HepG2 (cell line): ENCODE measurements around the gene CYP21A2. TPM values are rescaled to one million over a fixed set of nuclear protein-coding genes. Genes with fewer than 3 reads are reported as not detected.

Experiments
- ATAC-seq: fragments of 200-7000 bp; cut with Tn5 transposase; 3 replicates; pipeline ENCODE4 v1.9.1; 2020; ENCODE audit warnings: mild to moderate bottlenecking, moderate library complexity
- BruUV-seq: library from RNA; stranded (reverse); fragments of 400-500 nt; replicated peaks from 2 replicates; lab custom pipeline; 2021; lab: Mats Ljungman, UMichigan
- CTCF ChIA-PET: fragments of 300-600 bp; formaldehyde crosslinking; extraction: SDS; loops from one replicate; lab custom pipeline; 2021; ENCODE audit warnings: low total read pairs, inconsistent platforms, low intra/inter-chr PET ratio; lab: Yijun Ruan, JAX
- POLR2A ChIA-PET: fragments of 350-600 bp; sonication (Branson Sonifier 250); formaldehyde crosslinking; loops from one replicate; lab custom pipeline; 2020; ENCODE audit warnings: antibody characterized with exemption, inconsistent platforms; lab: Yijun Ruan, JAX
- DNase-seq: peaks from one replicate; pipeline ENCODE4 v3.0.0-alpha.2; 2015; ENCODE audit warnings: low spot score
- FAIRE-seq: peaks from 3 replicates; lab custom pipeline; 2011; peaks lifted over from hg19 to GRCh38; lab: Jason Lieb, UNC
- H2AFZ ChIP-seq: one replicate; pipeline ENCODE4 v1.6.1; 2011; ENCODE audit warnings: low read length, inconsistent platforms
- H3K27ac ChIP-seq: fragments of 300-600 bp; 3 replicates; pipeline ENCODE4 v1.8.0; 2011; ENCODE audit warnings: mixed run types, mild to moderate bottlenecking, mixed read lengths, low read length, inconsistent platforms; ENCODE audit not compliant: insufficient read depth; ENCODE audit errors: extremely low read length
- H3K27me3 ChIP-seq, 2 experiments: fragments of 200-600 bp in 1 of 2; 2 replicates in 1 of 2; 3 replicates in 1 of 2; pipeline versions ENCODE4 v1.6.0 to v1.8.0; 2011; ENCODE audit warnings: low read length in 2 of 2, mild to moderate bottlenecking in 2 of 2, moderate library complexity in 2 of 2, inconsistent platforms in 1 of 2; ENCODE audit not compliant: insufficient read depth in 2 of 2, control insufficient read depth in 1 of 2
- H3K36me3 ChIP-seq, 2 experiments: fragments of 200-600 bp in 1 of 2; replicated peaks in 1 of 2; 2 replicates in 1 of 2; 3 replicates in 1 of 2; pipeline versions ENCODE4 v1.5.1 to v1.8.0; 2011; ENCODE audit warnings: low read length in 2 of 2, inconsistent platforms in 1 of 2; ENCODE audit not compliant: insufficient read depth in 2 of 2, control insufficient read depth in 1 of 2
- H3K4me1 ChIP-seq: 2 replicates; pipeline ENCODE4 v1.5.1; 2012; ENCODE audit warnings: low read length, inconsistent platforms; ENCODE audit not compliant: insufficient read depth
- H3K4me2 ChIP-seq: 2 replicates; pipeline ENCODE4 v1.6.0; 2011; ENCODE audit warnings: low read depth, low read length, inconsistent platforms
- H3K4me3 ChIP-seq, 3 experiments: fragments of 200-600 bp in 1 of 3; sonication (generic), shearing (Covaris generic) in 1 of 3; replicated peaks in 1 of 3; 2 replicates each; pipeline ENCODE4 v1.5.1; 2011 to 2016; ENCODE audit warnings: low read length in 3 of 3, inconsistent platforms in 2 of 3, low read depth in 2 of 3, mild to moderate bottlenecking in 2 of 3, control low read depth in 1 of 3, mixed read lengths in 1 of 3; ENCODE audit not compliant: insufficient read depth in 1 of 3
- H3K79me2 ChIP-seq: one replicate; pipeline ENCODE4 v1.6.1; 2011; ENCODE audit warnings: low read length, inconsistent platforms; ENCODE audit not compliant: insufficient read depth
- H3K9ac ChIP-seq: 2 replicates; pipeline ENCODE4 v1.6.0; 2011; ENCODE audit warnings: mild to moderate bottlenecking, low read depth, low read length, inconsistent platforms; ENCODE audit not compliant: insufficient read depth
- H3K9me3 ChIP-seq: 2 replicates; pipeline ENCODE4 v1.5.1; 2012; ENCODE audit warnings: mild to moderate bottlenecking, low read length
- H4K20me1 ChIP-seq: 2 replicates; pipeline ENCODE4 v1.6.0; 2011; ENCODE audit warnings: inconsistent platforms, mild to moderate bottlenecking, low read length, moderate library complexity; ENCODE audit not compliant: insufficient read depth
- AGO1 ChIP-seq: fragments of 200-400 bp; formaldehyde crosslinking; IDR thresholded peaks from 2 replicates; pipeline ENCODE4 v1.6.1; 2017; ENCODE audit warnings: mild to moderate bottlenecking, low read depth, low read length, moderate library complexity; ENCODE audit not compliant: poor library complexity, severe bottlenecking
- CENPX ChIP-seq: sonication (generic); formaldehyde crosslinking; IDR thresholded peaks from 2 replicates; pipeline ENCODE4 v1.9.0; 2021; ENCODE audit warnings: mild to moderate bottlenecking, missing genetic modification reagents, moderate library complexity
- FIP1L1 ChIP-seq: fragments of 200-400 bp; formaldehyde crosslinking; IDR thresholded peaks from 2 replicates; pipeline ENCODE4 v1.6.1; 2018; ENCODE audit warnings: low read depth, mild to moderate bottlenecking, low read length, moderate library complexity, borderline replicate concordance; ENCODE audit not compliant: insufficient read depth
- HNRNPLL ChIP-seq: fragments of 200-400 bp; formaldehyde crosslinking; IDR thresholded peaks from 2 replicates; pipeline ENCODE4 v1.6.1; 2017; ENCODE audit warnings: mild to moderate bottlenecking, low read depth, low read length; ENCODE audit not compliant: poor library complexity, severe bottlenecking
- NFE2L1 ChIP-seq: sonication (generic); formaldehyde crosslinking; IDR thresholded peaks from 2 replicates; pipeline ENCODE4 v1.4.0; 2020; ENCODE audit warnings: missing genetic modification reagents, mild to moderate bottlenecking, borderline replicate concordance
- NFYC ChIP-seq: IDR thresholded peaks from 2 replicates; pipeline ENCODE4 v1.6.1; 2016; ENCODE audit warnings: missing genetic modification reagents, missing compliant biosample characterization
- NR1H2 ChIP-seq: sonication (generic); formaldehyde crosslinking; IDR thresholded peaks from 2 replicates; pipeline ENCODE4 v1.8.1; 2022; ENCODE audit warnings: low read depth, missing genetic modification reagents, borderline replicate concordance
- ZNF468 ChIP-seq: sonication (generic); formaldehyde crosslinking; IDR thresholded peaks from 2 replicates; pipeline ENCODE4 v1.8.0; 2022; ENCODE audit warnings: mild to moderate bottlenecking, moderate library complexity, missing genetic modification reagents
- ZNF777 ChIP-seq: sonication (generic); formaldehyde crosslinking; IDR thresholded peaks from 2 replicates; pipeline ENCODE4 v1.4.0; 2020; ENCODE audit warnings: missing genetic modification reagents
- ZNF883 ChIP-seq: sonication (generic); formaldehyde crosslinking; IDR thresholded peaks from 2 replicates; pipeline ENCODE4 v1.5.1; 2020; ENCODE audit warnings: mild to moderate bottlenecking, missing genetic modification reagents; ENCODE audit errors: not compliant biosample characterization
- ZNF891 ChIP-seq: sonication (generic); formaldehyde crosslinking; IDR thresholded peaks from 2 replicates; pipeline ENCODE4 v1.5.0; 2020; ENCODE audit warnings: mild to moderate bottlenecking, missing genetic modification reagents
- WGBS: methylation state at CpG from one replicate; pipeline ENCODE4 v1.1.6; 2017; ENCODE audit warnings: low lambda C conversion rate; 5-methylcytosine and 5-hydroxymethylcytosine counted together
- in situ Hi-C: cut with HindIII; loops from 2 replicates; pipeline ENCODE4 v1.10.0; 2017; ENCODE audit warnings: low pct_unique_long_range_greater_than_20kb; ENCODE audit not compliant: extremely low pct_ligation_motif_present
- intact Hi-C: fragments of 100-400 bp; cut with micrococcal nuclease; formaldehyde crosslinking; loops from one replicate; pipeline ENCODE4 v1.10.0; 2022; ENCODE audit not compliant: unreplicated experiment
- polyA plus RNA-seq, 8 experiments: library from polyadenylated mRNA; depleted of rRNA in 3 of 8; stranded (reverse) in 7 of 8; unstranded in 1 of 8; fragments of >200 nt; fragmentation: Illumina TruSeq in 4 of 8; extraction: Trizol in 4 of 8; gene quantifications; 2 replicates each; pipeline versions ENCODE4 v1.2.1 to v1.2.3, GENCODE V29; 2011 to 2016; ENCODE audit warnings: low read depth in 4 of 8, missing spikeins in 1 of 8, mixed read lengths in 1 of 8; ENCODE audit not compliant: insufficient read depth in 1 of 8
- total RNA-seq, 5 experiments: library from RNA; depleted of rRNA; stranded (reverse); fragments of >200 nt; fragmentation: Illumina TruSeq; extraction: Trizol; gene quantifications; 2 replicates each; pipeline ENCODE4 v1.2.3, GENCODE V29; 2016; ENCODE audit warnings: low read depth in 1 of 5
- TF ChIP-seq, protein P1 (sequence below): sonication (generic); formaldehyde crosslinking; IDR thresholded peaks from 2 replicates; pipeline ENCODE4 v1.5.0; 2020; ENCODE audit warnings: mild to moderate bottlenecking, missing genetic modification reagents, moderate library complexity
- TF ChIP-seq, protein P2 (sequence below): sonication (generic); formaldehyde crosslinking; IDR thresholded peaks from 2 replicates; pipeline ENCODE4 v1.5.0; 2020; ENCODE audit warnings: mild to moderate bottlenecking, missing genetic modification reagents
- TF ChIP-seq, protein P3 (sequence below): sonication (generic); formaldehyde crosslinking; IDR thresholded peaks from 2 replicates; pipeline ENCODE4 v1.4.0; 2020; ENCODE audit warnings: missing genetic modification reagents

CYP21A2 gene
- total and polyA plus RNA-seq, 2 of the 13 experiments (the other 11 are each of a cell fraction or from before 2014, with no cell fraction given), result 1.5 to 6.3 TPM

DNA sequence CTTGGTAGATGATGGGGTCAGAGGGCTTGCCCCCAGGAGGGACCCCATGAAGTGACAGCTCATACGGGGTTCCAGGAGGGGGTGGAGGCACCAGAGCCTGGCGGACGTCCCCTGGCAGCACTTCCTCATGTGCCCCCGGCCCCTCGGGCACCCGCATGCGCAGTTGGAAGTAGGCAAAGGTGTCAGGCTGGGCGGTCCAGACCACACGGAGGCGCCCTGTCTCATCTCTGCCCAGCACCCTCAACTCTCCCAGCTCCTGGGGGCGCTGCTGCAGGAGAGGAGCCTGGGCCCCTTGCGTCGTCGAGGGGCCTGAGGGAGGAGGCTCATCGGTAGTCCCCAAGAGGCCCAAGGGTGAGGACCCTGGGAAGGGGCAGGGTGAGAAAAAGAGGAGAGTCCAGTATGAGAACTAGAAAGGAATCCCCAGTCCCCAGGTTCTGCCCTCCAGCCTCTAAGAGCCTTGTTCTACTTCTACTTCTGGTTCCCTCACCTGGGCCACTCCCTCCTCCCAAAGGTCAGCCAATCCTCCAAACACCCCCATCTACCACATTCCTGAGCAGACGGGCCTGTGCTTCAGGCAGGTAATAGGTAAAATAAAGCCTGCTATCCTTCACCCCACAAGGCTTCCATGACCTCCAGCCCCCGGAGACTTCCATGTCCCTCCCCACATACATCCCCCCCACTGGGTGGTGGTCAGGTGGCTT lies 47.7 kb downstream of the CYP21A2 start:
- POLR2A ChIA-PET, result no interaction called here
- CTCF ChIA-PET, result interaction anchor here (1.5 kb wide), 1 partner anchor 31 kb away, joined by 6 read pairs; no protein-coding TSS in a partner anchor
- TF ChIP-seq AGO1 (peak; percentile 41), ZNF468 (no peak), ZNF777 (peak; percentile 64), NR1H2 (no peak), NFYC (CRISPR knock-in tag) (no peak), ZNF891 (CRISPR knock-in tag) (no peak; the same call in 1 of the 2 replicates), NFE2L1 (no peak), FIP1L1 (no peak), ZNF883 (CRISPR knock-in tag) (peak; percentile 57), HNRNPLL (peak; percentile 23), CENPX (CRISPR knock-in tag) (no peak)
- TF ChIP-seq, protein P1, sequence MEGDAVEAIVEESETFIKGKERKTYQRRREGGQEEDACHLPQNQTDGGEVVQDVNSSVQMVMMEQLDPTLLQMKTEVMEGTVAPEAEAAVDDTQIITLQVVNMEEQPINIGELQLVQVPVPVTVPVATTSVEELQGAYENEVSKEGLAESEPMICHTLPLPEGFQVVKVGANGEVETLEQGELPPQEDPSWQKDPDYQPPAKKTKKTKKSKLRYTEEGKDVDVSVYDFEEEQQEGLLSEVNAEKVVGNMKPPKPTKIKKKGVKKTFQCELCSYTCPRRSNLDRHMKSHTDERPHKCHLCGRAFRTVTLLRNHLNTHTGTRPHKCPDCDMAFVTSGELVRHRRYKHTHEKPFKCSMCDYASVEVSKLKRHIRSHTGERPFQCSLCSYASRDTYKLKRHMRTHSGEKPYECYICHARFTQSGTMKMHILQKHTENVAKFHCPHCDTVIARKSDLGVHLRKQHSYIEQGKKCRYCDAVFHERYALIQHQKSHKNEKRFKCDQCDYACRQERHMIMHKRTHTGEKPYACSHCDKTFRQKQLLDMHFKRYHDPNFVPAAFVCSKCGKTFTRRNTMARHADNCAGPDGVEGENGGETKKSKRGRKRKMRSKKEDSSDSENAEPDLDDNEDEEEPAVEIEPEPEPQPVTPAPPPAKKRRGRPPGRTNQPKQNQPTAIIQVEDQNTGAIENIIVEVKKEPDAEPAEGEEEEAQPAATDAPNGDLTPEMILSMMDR (CRISPR knock-in tag), result peak; percentile 38
- TF ChIP-seq, protein P2, sequence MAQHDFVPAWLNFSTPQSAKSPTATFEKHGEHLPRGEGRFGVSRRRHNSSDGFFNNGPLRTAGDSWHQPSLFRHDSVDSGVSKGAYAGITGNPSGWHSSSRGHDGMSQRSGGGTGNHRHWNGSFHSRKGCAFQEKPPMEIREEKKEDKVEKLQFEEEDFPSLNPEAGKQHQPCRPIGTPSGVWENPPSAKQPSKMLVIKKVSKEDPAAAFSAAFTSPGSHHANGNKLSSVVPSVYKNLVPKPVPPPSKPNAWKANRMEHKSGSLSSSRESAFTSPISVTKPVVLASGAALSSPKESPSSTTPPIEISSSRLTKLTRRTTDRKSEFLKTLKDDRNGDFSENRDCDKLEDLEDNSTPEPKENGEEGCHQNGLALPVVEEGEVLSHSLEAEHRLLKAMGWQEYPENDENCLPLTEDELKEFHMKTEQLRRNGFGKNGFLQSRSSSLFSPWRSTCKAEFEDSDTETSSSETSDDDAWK, result no peak
- TF ChIP-seq, protein P3, sequence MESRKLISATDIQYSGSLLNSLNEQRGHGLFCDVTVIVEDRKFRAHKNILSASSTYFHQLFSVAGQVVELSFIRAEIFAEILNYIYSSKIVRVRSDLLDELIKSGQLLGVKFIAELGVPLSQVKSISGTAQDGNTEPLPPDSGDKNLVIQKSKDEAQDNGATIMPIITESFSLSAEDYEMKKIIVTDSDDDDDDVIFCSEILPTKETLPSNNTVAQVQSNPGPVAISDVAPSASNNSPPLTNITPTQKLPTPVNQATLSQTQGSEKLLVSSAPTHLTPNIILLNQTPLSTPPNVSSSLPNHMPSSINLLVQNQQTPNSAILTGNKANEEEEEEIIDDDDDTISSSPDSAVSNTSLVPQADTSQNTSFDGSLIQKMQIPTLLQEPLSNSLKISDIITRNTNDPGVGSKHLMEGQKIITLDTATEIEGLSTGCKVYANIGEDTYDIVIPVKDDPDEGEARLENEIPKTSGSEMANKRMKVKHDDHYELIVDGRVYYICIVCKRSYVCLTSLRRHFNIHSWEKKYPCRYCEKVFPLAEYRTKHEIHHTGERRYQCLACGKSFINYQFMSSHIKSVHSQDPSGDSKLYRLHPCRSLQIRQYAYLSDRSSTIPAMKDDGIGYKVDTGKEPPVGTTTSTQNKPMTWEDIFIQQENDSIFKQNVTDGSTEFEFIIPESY, result 0 out of 2 replicates have a peak, but pooled peaks have one; percentile 11

More for the DNA sequence above, 47.7 kb downstream of the CYP21A2 start:
- Histone ChIP-seq H2AFZ (no peak overlapping the region), H3K4me1 (peaks cover 53% of the 10 kb centered on the region), H3K79me2 (no peaks in the 10 kb centered on the region), H3K4me2 (no peak overlapping the region), H3K9ac (no peak overlapping the region), H4K20me1 (no peaks in the 10 kb centered on the region), H3K27ac (no peak overlapping the region), H3K36me3 (no peaks in the 10 kb centered on the region), H3K27me3 (peaks cover 6 to 50% of the 10 kb centered on the region in 2 experiments), H3K4me3 (no peak overlapping the region), H3K9me3 (no peaks in the 10 kb centered on the region)
- no TSS peak for BruUV-seq
- no peak for DNase-seq
- intact Hi-C loops (no loop called here), in situ Hi-C loops (loop anchor here (25.0 kb wide), 1 partner anchor 701 kb away; no protein-coding TSS in a partner anchor)
- WGBS, result 44% methylated on average over 17 of the region's 17 CpGs
- no peak for FAIRE-seq
- ATAC-seq, result no peak
